Tibial artery (tissue), 4 donors: ENCODE data around the gene ZNF497.
"Not testable (repeated sequence)": the region's sequence is repeated elsewhere in the genome, so short reads cannot be mapped to it uniquely, and the experiment has no call there.

ENCODE experiments used
- DNase-seq, 2 donors: peaks; one replicate each; pipeline ENCODE4 v3.0.0-alpha.2; 2019
- H3K27ac ChIP-seq, 2 donors: fragments of 200-600 bp; sonication (generic) in 1 of 2; 1 replicate in 1 of 2; 2 replicates in 1 of 2; pipeline ENCODE4 v1.5.1; 2018 to 2019; ENCODE audit warnings: mild to moderate bottlenecking in 1 of 2
- H3K27me3 ChIP-seq, 2 donors: fragments of 200-600 bp; sonication (generic) in 1 of 2; one replicate each; pipeline versions ENCODE4 v1.5.1 to v1.6.0; 2016 to 2019
- H3K36me3 ChIP-seq, 3 donors: fragments of 200-600 bp; sonication (generic) in 2 of 3; one replicate each; pipeline ENCODE4 v1.5.1; 2016 to 2019; ENCODE audit warnings: mild to moderate bottlenecking in 2 of 3
- H3K4me1 ChIP-seq, 4 donors: fragments of 200-600 bp; sonication (generic) in 2 of 4; 1 replicate in 3 of 4; 2 replicates in 1 of 4; pipeline ENCODE4 v1.5.1; 2016 to 2019
- H3K4me3 ChIP-seq, 2 donors: fragments of 200-600 bp; sonication (generic) in 1 of 2; 1 replicate in 1 of 2; 2 replicates in 1 of 2; pipeline ENCODE4 v1.5.1; 2018 to 2019; ENCODE audit warnings: mild to moderate bottlenecking in 2 of 2
- H3K9me3 ChIP-seq, 3 donors: fragments of 200-600 bp; sonication (generic) in 1 of 3; one replicate each; pipeline ENCODE4 v1.5.1; 2016 to 2019
- intact Hi-C: fragments of 100-400 bp; cut with DNase I; formaldehyde crosslinking; loops from one replicate; pipeline ENCODE4 v1.15.0; 2023; ENCODE audit warnings: low total_unique reads
- TF ChIP-seq, protein P1 (sequence below), 2 experiments: fragments of 200-600 bp in 1 of 2; fragments of 450-650 bp in 1 of 2; IDR thresholded peaks; one replicate each; pipeline ENCODE4 v1.5.1; 2017 to 2019; ENCODE audit warnings: antibody characterized with exemption in 2 of 2, mild to moderate bottlenecking in 1 of 2, moderate library complexity in 1 of 2

The ZNF497 gene

DNA sequence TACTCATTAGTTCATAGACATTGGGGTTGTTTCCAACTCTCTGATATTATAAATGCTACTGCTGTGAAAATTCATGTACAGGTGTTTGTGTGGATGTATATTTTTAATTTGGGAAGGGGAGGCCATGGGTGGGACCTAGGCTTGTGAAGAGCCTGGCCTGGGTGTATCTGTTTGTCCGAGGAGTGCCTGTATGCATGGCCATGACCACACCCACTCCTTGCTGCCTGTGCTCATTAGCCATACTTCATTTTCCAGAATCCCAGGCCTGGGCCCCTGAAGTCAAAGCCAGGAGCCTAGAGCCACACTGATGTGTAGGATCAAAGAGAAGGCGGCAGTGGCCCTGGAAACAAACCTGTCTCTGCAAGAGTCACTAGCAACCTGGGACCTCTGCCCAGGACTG is 47.0 kb downstream of the ZNF497 start:
- H3K36me3 ChIP-seq, result peaks cover 37 to 67% (median 61%) of the 10 kb centered on the region in 3 donors
- DNase-seq, result no peak

DNA sequence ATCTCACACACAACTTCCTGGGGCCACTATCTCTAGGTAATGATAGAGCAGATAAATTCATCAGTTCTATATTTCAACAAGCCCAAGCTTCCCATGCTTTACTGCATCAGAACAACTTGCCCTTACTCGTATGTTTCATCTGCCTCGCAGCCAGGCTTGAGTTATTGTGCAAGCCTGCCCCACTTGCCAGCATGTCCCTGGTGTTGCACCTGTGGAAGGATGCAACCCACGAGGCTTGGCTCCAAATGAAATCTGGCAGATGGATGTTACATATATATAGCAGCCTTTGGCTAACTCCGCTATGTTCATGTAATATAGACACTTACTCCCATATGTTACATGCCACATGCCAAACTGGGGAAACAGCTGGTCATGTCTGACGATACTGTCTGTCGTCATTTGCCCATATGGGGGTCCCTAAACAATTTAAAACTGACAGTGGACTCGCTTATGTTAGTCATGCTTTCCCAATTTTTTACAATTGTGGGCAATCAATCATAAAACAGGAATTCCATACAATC is 51.1 kb downstream of the ZNF497 start:
- H3K36me3 ChIP-seq, result peaks cover 53 to 85% (median 82%) of the 10 kb centered on the region in 3 donors
- no peak for DNase-seq
- no peak overlapping the region for H3K27ac ChIP-seq
- no peak overlapping the region for H3K4me3 ChIP-seq
- H3K4me1 ChIP-seq, result peaks cover 0 to 6% (median 4%) of the 10 kb centered on the region in 4 donors
- intact Hi-C loops, result no loop called here
- H3K27me3 ChIP-seq, result no peaks in the 10 kb centered on the region
- TF ChIP-seq, protein P1, sequence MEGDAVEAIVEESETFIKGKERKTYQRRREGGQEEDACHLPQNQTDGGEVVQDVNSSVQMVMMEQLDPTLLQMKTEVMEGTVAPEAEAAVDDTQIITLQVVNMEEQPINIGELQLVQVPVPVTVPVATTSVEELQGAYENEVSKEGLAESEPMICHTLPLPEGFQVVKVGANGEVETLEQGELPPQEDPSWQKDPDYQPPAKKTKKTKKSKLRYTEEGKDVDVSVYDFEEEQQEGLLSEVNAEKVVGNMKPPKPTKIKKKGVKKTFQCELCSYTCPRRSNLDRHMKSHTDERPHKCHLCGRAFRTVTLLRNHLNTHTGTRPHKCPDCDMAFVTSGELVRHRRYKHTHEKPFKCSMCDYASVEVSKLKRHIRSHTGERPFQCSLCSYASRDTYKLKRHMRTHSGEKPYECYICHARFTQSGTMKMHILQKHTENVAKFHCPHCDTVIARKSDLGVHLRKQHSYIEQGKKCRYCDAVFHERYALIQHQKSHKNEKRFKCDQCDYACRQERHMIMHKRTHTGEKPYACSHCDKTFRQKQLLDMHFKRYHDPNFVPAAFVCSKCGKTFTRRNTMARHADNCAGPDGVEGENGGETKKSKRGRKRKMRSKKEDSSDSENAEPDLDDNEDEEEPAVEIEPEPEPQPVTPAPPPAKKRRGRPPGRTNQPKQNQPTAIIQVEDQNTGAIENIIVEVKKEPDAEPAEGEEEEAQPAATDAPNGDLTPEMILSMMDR (IDR thresholded peaks at IDR 0.05), result no peak
- H3K9me3 ChIP-seq, result no peaks in the 10 kb centered on the region

More for the DNA sequence above, 47.0 kb downstream of the ZNF497 start:
- Histone ChIP-seq H3K27ac (no peak overlapping the region), H3K4me1 (peaks cover 0 to 2% (median 0%) of the 10 kb centered on the region in 4 donors), H3K4me3 (no peak overlapping the region), H3K9me3 (no peaks in the 10 kb centered on the region), H3K27me3 (no peaks in the 10 kb centered on the region)
- intact Hi-C loops, result no loop called here
- TF ChIP-seq, protein P1 (IDR thresholded peaks at IDR 0.05), result no peak

- intact Hi-C loops, H3K27me3 ChIP-seq, H3K27ac ChIP-seq, H3K4me3 ChIP-seq, DNase-seq, H3K9me3 ChIP-seq: not testable (repeated sequence)
- H3K36me3 ChIP-seq, result peaks cover 53 to 81% (median 80%) of the 10 kb centered on the region in 3 donors
- TF ChIP-seq, protein P1 (IDR thresholded peaks at IDR 0.05), result peak; percentile 38 to 48
- peaks cover 0 to 12% (median 11%) of the 10 kb centered on the region in 4 donors for H3K4me1 ChIP-seq
Observed at GRCh38 chr19:58310685-58311084, 51.9 kb downstream of the ZNF497 start.

DNA sequence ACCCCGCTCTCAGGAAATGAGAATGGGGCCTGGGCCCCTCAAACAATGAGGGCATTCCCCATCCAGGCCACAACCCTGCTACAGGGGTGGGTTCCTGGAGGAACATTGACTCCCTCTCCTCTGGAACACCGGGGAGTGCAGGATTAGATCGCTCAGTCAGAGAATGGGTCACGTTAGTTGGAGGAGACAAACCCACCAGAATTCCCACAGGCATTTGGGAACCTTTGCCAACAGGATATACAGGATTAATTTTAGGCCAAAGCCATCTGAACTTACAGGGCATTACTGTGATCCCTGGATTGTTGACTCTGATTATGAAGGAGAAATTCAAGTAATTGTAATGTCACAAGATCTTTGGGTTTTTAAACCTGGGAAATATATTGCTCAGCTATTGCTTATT is 54.8 kb downstream of the ZNF497 start:
- intact Hi-C loops, result no loop called here
- Histone ChIP-seq H3K9me3 (no peaks in the 10 kb centered on the region), H3K4me1 (peaks cover 0 to 19% (median 12%) of the 10 kb centered on the region in 4 donors), H3K36me3 (peaks cover 28 to 53% (median 51%) of the 10 kb centered on the region in 3 donors), H3K4me3 (no peak overlapping the region), H3K27ac (no peak overlapping the region), H3K27me3 (no peaks in the 10 kb centered on the region)
- TF ChIP-seq, protein P1 (IDR thresholded peaks at IDR 0.05), result no peak
- DNase-seq, result no peak

DNA sequence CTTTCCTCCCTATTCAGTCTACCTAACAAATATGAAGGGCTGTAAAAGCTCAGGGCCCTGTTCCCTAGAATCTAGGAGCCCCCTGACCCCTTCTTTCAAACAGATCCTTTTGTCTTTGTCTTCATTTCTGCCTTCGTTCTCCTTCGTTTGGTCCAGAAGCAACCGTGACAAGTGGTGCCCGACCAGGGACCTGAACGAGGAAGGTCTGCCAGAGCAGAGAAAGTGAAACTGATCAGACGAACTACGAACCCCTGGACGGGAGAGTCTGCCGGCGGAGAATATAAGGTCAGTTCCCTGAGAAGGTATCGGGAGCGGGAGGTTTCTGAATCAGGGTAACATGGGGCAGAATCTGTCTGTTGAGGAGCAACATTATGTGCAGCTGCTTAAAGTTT is 56.6 kb downstream of the ZNF497 start:
- DNase-seq, result no peak
- Histone ChIP-seq H3K4me3 (peak overlapping the region; percentile 78 to 91), H3K36me3 (peaks cover 21 to 44% (median 38%) of the 10 kb centered on the region in 3 donors), H3K9me3 (no peaks in the 10 kb centered on the region), H3K4me1 (peaks cover 0 to 19% (median 12%) of the 10 kb centered on the region in 4 donors), H3K27ac (peak overlapping the region; percentile 81 to 93), H3K27me3 (no peaks in the 10 kb centered on the region)
- intact Hi-C loops, result loop anchor here (2.0 kb wide), 1 partner anchor 27 kb away; the partner anchor contains the start of gene ZNF8
- TF ChIP-seq, protein P1 (IDR thresholded peaks at IDR 0.05), result no peak
